ENCODE results near the gene CDH18.

DNA sequence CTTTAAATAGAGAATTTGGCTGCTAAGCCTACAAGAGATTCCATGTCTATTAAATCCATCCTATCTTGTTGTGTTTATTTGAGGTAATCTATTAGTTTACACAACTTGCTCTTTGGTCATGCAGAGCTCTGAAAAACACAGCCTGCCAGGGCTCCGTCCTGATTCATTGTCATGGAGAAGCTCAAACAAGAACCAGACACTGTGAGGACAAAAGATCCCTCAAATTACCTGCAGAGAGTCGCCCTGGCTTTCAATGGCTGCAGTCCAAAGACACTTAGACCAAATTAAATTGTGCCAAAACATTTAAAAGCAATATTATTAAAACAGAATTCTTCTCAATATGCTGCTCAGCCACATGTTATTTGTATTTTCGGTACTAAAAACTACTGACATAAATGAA is 60.1 kb downstream of the CDH18 start:
- TF ChIP-seq SMYD3 (CRISPR knock-in tag; IDR thresholded peaks at IDR 0.05) (no peak), KAT8 (CRISPR knock-in tag; IDR thresholded peaks at IDR 0.05) (no peak), POLR2AphosphoS5 (IDR thresholded peaks at IDR 0.05; ENCODE audit: low read depth, low read length) (no peak), KDM2A (CRISPR knock-in tag; IDR thresholded peaks at IDR 0.05; ENCODE audit: borderline replicate concordance, low read depth) (no peak), ZNF274 (CRISPR knock-in tag; IDR thresholded peaks at IDR 0.05) (no peak)
- TF ChIP-seq, protein P1, sequence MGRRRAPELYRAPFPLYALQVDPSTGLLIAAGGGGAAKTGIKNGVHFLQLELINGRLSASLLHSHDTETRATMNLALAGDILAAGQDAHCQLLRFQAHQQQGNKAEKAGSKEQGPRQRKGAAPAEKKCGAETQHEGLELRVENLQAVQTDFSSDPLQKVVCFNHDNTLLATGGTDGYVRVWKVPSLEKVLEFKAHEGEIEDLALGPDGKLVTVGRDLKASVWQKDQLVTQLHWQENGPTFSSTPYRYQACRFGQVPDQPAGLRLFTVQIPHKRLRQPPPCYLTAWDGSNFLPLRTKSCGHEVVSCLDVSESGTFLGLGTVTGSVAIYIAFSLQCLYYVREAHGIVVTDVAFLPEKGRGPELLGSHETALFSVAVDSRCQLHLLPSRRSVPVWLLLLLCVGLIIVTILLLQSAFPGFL (CRISPR knock-in tag; IDR thresholded peaks at IDR 0.05) = no peak
- TF ChIP-seq, protein P2, sequence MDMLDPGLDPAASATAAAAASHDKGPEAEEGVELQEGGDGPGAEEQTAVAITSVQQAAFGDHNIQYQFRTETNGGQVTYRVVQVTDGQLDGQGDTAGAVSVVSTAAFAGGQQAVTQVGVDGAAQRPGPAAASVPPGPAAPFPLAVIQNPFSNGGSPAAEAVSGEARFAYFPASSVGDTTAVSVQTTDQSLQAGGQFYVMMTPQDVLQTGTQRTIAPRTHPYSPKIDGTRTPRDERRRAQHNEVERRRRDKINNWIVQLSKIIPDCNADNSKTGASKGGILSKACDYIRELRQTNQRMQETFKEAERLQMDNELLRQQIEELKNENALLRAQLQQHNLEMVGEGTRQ (IDR thresholded peaks at IDR 0.05; ENCODE audit: low read depth, low read length) = no peak
- TF ChIP-seq, protein P2 (CRISPR knock-in tag; IDR thresholded peaks at IDR 0.05; ENCODE audit: borderline replicate concordance) = no peak
